ENCODE data around the gene LONRF2.

The LONRF2 gene

GRCh38 chr2:100283724-100284501, 38.4 kb downstream of the LONRF2 start:
- H3K4me3 ChIP-seq (ENCODE audit: low read length): no peak overlapping the region
- no peak for DNase-seq (ENCODE audit: low read depth)
- TF ChIP-seq CTCF (IDR thresholded peaks at IDR 0.05; ENCODE audit: insufficient read depth, low read depth, low read length, missing control alignments): no peak

- no peak for TF ChIP-seq CTCF (IDR thresholded peaks at IDR 0.05; ENCODE audit: insufficient read depth, low read depth, low read length, missing control alignments)
- no peak for DNase-seq (ENCODE audit: low read depth)
- H3K4me3 ChIP-seq (ENCODE audit: low read length): no peak overlapping the region
These were observed 40.5 kb downstream of the LONRF2 start for GRCh38 chr2:100281521-100282438.

GRCh38 chr2:100279586-100280534, 42.4 kb downstream of the LONRF2 start:
- H3K4me3 ChIP-seq (ENCODE audit: low read length): no peak overlapping the region
- DNase-seq (ENCODE audit: low read depth): no peak
- TF ChIP-seq CTCF (IDR thresholded peaks at IDR 0.05; ENCODE audit: insufficient read depth, low read depth, low read length, missing control alignments): no peak

GRCh38 chr2:100278986-100279385, 43.3 kb downstream of the LONRF2 start:
- no peak for DNase-seq (ENCODE audit: low read depth)
- TF ChIP-seq CTCF (IDR thresholded peaks at IDR 0.05; ENCODE audit: insufficient read depth, low read depth, low read length, missing control alignments): no peak
- H3K4me3 ChIP-seq (ENCODE audit: low read length): no peak overlapping the region

- DNase-seq (ENCODE audit: low read depth): no peak
- TF ChIP-seq CTCF (IDR thresholded peaks at IDR 0.05; ENCODE audit: insufficient read depth, low read depth, low read length, missing control alignments): no peak
- H3K4me3 ChIP-seq (ENCODE audit: low read length): no peak overlapping the region
These were observed 43.8 kb downstream of the LONRF2 start for GRCh38 chr2:100278501-100278900.

- H3K4me3 ChIP-seq (ENCODE audit: low read length): no peak overlapping the region
- DNase-seq (ENCODE audit: low read depth): no peak
- no peak for TF ChIP-seq CTCF (IDR thresholded peaks at IDR 0.05; ENCODE audit: insufficient read depth, low read depth, low read length, missing control alignments)
These were observed 44.6 kb downstream of the LONRF2 start for GRCh38 chr2:100277540-100278207.

Data from epithelial cell of esophagus (primary cell).